Ishikawa (cell line): ENCODE measurements around the gene RSRP1.
A peak's percentile ranks its signal among the peaks of the same experiment; 100 is the strongest.

Source experiments
- CEBPB ChIP-seq: IDR thresholded peaks from 2 replicates; pipeline ENCODE4 v1.6.1; 2012
- CREB1 ChIP-seq: IDR thresholded peaks from 2 replicates; pipeline ENCODE4 v1.6.1; 2012; ENCODE audit warnings: low read depth
- EGR1 ChIP-seq: IDR thresholded peaks from 2 replicates; pipeline ENCODE4 v1.6.1; 2012
- EP300 ChIP-seq: IDR thresholded peaks from 2 replicates; pipeline ENCODE4 v1.6.1; 2012; ENCODE audit warnings: borderline replicate concordance
- FOXM1 ChIP-seq: IDR thresholded peaks from 2 replicates; pipeline ENCODE4 v1.6.1; 2012; ENCODE audit warnings: low read depth, borderline replicate concordance
- MAX ChIP-seq: IDR thresholded peaks from 2 replicates; pipeline ENCODE4 v1.6.1; 2012
- NFIC ChIP-seq: IDR thresholded peaks from 2 replicates; pipeline ENCODE4 v1.6.1; 2012
- RAD21 ChIP-seq: IDR thresholded peaks from 2 replicates; pipeline ENCODE4 v1.6.1; 2012; ENCODE audit warnings: low read depth
- REST ChIP-seq: IDR thresholded peaks from 2 replicates; pipeline ENCODE4 v1.6.1; 2012; ENCODE audit warnings: low read depth, mild to moderate bottlenecking
- TAF1 ChIP-seq: IDR thresholded peaks from 2 replicates; pipeline ENCODE4 v1.6.1; 2012; ENCODE audit warnings: low read depth, mild to moderate bottlenecking
- TCF12 ChIP-seq: IDR thresholded peaks from 2 replicates; pipeline ENCODE4 v1.6.1; 2012; ENCODE audit warnings: low read depth
- TEAD4 ChIP-seq: IDR thresholded peaks from 2 replicates; pipeline ENCODE4 v1.6.1; 2012
- USF1 ChIP-seq: IDR thresholded peaks from 2 replicates; pipeline ENCODE4 v1.6.1; 2012
- YY1 ChIP-seq: IDR thresholded peaks from 2 replicates; pipeline ENCODE4 v1.6.1; 2012; ENCODE audit warnings: low read depth
- ZBTB7A ChIP-seq: IDR thresholded peaks from 2 replicates; pipeline ENCODE4 v1.6.1; 2012; ENCODE audit warnings: low read depth

RSRP1 gene

GRCh38 chr1:25245809-25246599 lies 1.2 kb downstream of the RSRP1 start:
- TF ChIP-seq MAX (no peak), REST (no peak), ZBTB7A (no peak), TAF1 (no peak), FOXM1 (no peak), TCF12 (no peak), YY1 (no peak), RAD21 (no peak), CEBPB (no peak), EP300 (no peak), CREB1 (no peak), EGR1 (no peak), NFIC (no peak)

- TF ChIP-seq REST (no peak), MAX (no peak), TAF1 (no peak), CEBPB (no peak), EGR1 (no peak), RAD21 (no peak), NFIC (no peak), YY1 (no peak), TEAD4 (no peak)
These were observed 1.9 kb downstream of the RSRP1 start for GRCh38 chr1:25245393-25245792.

GRCh38 chr1:25243907-25244306 lies 3.3 kb downstream of the RSRP1 start:
- TF ChIP-seq REST (no peak), MAX (no peak), NFIC (no peak), CEBPB (no peak), TAF1 (no peak), RAD21 (no peak), USF1 (no peak), EP300 (no peak), ZBTB7A (no peak), TCF12 (no peak), YY1 (no peak), CREB1 (no peak), EGR1 (no peak), TEAD4 (no peak), FOXM1 (no peak)

- TF ChIP-seq USF1: peak; percentile 7; the same call in 1 of the 2 replicates
- no peak for TF ChIP-seq CEBPB
- peak; percentile 6 for TF ChIP-seq TEAD4
- peak; percentile 75 for TF ChIP-seq YY1
- TF ChIP-seq NFIC: peak; percentile 44
- TF ChIP-seq EGR1: no peak
- peak; percentile 44; the same call in 1 of the 2 replicates for TF ChIP-seq RAD21
- peak; percentile 50; the same call in 1 of the 2 replicates for TF ChIP-seq TAF1
- TF ChIP-seq MAX: peak; percentile 58
- no peak for TF ChIP-seq FOXM1
- peak; percentile 33 for TF ChIP-seq TCF12
- TF ChIP-seq EP300: peak; percentile 29; the same call in 1 of the 2 replicates
- no peak for TF ChIP-seq ZBTB7A
- TF ChIP-seq CREB1: no peak; the same call in 1 of the 2 replicates
These were observed 7.3 kb downstream of the RSRP1 start for GRCh38 chr1:25239681-25240541.
